Stimulated activated CD8-positive, alpha-beta memory T cell treated with anti-CD3 and anti-CD28 coated beads, Interleukin-7, amount 100 ng/mL, for 24 hours (primary cell): Measurements from ENCODE around the gene TMEM126A.

Source experiments
- DNase-seq: peaks from one replicate; pipeline ENCODE4 v3.0.0-alpha.2; 2020; ENCODE audit warnings: low read depth

Gene TMEM126A

DNA sequence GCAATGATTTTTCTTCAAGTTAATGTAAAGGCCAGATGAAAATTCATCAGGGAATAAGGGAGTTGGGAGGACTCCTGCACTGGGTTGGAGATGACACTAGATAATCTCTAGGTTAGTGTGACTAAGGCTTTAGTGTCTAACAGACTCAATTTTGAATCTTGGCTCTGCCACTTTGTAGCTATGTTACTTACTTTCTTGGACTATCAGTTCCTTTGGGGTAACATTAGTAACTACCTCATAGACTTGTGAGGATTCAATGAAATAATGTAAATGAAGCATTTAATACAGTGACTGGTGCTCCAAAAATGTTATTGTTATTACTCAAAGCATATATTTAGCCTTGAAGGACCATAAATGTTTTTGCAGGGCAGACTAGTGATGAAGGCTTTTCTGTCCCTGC is 47.8 kb downstream of the TMEM126A start:
- no peak for DNase-seq

DNA sequence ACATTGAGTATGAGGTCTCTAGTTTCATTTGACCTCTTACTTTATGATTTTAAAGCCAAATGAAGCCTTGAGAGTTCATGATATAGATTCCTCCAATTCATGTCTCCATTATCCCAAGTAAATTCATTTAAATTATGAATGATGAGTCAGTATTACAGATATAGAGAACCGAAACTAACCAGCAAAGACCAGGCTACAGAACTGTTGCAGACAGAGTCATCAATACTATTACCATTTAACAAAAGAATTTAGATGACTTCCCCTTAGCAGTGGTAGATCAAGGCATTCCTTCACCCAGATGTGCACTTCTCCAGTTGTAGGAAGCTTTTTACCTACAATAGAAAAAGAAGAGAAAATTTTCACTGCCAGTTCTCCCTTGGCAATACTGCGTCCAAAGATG is 50.0 kb downstream of the TMEM126A start:
- no peak for DNase-seq

DNA sequence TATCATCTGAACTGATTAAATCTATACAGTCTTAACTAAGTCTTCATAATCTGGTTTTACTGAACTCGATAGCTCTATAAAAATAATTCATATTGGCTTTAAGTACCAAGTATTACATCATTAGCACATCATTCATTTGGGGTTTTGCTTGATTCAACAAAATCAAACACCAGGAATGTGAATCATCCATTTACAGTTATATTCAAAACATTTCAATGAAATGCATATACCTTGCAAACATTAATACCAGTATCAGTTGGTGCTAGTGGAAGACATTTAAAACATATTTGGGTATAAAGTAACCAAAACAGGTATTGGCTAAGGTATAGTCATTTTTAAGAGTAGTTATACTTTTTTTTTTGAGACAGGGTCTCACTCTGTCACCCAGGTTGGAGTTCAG is 50.4 kb downstream of the TMEM126A start:
- DNase-seq = no peak

DNA sequence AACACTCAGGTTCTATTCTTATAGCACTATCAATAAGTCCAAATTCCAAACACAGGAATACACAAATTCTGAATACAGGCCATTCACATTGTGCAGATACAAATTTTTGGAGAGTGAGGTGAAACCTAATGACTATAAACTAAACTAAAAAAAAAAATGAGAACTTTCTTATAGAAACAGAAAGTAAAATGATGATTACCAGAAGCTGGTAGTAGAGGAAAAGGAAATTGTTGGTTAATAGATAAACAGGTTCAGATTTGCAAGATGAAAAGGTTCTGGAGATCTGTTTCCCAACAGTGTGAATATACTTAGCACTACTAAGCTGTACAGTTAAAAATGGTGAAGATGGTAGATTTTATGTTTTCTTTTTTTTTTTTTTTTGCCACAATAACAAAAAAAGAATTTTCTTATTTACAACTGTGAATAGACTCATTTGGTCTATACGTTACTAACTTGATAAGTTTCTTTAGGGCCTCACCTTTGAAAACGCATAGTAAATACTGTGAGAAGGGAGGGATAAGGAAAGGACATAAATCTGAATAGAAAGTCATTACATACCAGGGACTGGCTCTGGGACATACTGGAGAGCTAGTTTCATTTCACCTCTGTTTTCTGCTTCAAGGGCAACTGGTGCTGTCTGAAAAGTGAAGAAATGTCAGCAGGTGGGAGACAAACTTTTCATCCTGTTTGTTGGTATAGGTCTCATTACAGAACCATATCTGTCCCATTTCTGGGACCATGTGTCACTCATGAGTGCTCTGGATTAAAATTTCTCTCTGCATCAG is 52.4 kb downstream of the TMEM126A start:
- DNase-seq = no peak

DNA sequence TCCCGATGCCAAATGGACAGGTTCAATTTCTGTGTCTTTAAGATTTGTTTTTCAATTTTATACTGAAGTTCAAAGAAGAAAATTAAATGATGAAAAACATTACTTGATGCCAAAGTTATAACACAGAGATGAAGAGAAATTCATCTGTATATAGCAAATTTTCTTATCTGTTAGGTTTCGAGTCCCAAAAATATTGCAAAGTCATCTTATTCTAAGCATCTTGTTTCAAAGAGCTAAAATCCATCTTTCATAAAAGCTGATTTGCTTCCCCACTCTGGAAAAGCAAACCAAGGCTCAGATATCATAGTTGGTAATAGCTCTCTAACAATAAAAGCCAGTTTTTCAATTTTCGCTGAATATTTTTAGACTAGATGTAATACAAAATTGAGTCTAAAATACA is 57.2 kb downstream of the TMEM126A start:
- DNase-seq = no peak

DNA sequence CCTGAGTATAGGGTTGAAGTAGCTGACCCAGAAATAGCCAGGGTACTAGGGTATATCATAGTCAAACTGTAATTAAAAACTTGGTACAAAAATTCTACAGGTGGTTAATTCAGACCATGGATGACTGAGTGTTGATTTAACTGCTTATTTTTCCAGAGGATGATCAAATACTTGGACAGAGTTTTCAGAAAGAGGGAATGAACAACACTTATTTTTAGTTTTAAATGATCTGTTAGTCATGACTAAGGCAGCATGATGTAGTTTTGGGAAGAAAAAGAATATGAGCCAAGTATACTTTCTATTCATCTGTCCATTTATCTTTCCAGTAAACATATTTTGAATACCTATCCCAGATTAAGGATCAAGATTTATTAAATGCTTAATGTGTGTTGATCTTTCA is 58.0 kb downstream of the TMEM126A start:
- DNase-seq = no peak
